Measurements from ENCODE around the gene APOBEC3F. TPM values are rescaled to one million over a fixed set of nuclear protein-coding genes. Genes with fewer than 3 reads are reported as not detected.
A peak's percentile ranks its signal among the peaks of the same experiment; 100 is the strongest.
"Not testable (repeated sequence)": the region's sequence is repeated elsewhere in the genome, so short reads cannot be mapped to it uniquely, and the experiment has no call there.

APOBEC3F gene
- total RNA-seq, 6 experiments from 2014 or later = 2.0 to 6.6 (median 4.5) TPM

DNA sequence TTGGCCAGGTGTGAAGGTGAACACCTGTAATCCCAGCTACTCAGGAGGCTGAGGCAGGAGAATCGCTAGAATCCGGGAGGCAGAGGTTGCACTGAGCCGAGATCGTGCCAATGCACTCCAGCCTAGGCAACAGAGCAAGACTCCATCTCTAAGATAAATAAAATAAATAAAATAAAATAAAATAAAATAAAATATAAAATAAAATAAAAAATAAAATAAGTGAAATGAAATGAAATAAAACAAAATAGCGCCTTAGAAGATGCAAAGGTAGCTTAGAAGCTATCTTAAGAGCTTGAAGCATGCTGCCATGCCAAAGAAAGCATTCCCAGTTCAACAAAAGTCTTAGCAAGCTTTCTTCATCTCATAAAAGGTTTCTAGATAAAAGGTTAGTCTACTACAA, 33.5 kb upstream of the APOBEC3F start:
- Histone ChIP-seq H3K4me1 (no peaks in the 10 kb centered on the region), H3K9me3 (no peaks in the 10 kb centered on the region), H3K4me3 (no peak overlapping the region), H3K27me3 (no peaks in the 10 kb centered on the region), H3K27ac (no peak overlapping the region), H3K36me3 (no peaks in the 10 kb centered on the region)
- TF ChIP-seq CTCF (IDR thresholded peaks at IDR 0.05) (no peak), POLR2A (IDR thresholded peaks at IDR 0.05) (no peak)
- intact Hi-C loops (cut with DNase I) = loop anchor here in 1 of 2 donors (5.0 kb wide), 1 partner anchor 115 kb away; no protein-coding TSS in a partner anchor
- no peak for DNase-seq
- WGBS (ENCODE audit: insufficient coverage, low coverage, low lambda C conversion rate, missing lambda C conversion rate) = 86% methylated on average over 4 of the region's 5 CpGs
- ATAC-seq = no peak

GRCh38 chr22:39008271-39008850, 32.3 kb upstream of the APOBEC3F start:
- DNase-seq, H3K4me1 ChIP-seq, H3K36me3 ChIP-seq, H3K27ac ChIP-seq, H3K4me3 ChIP-seq, H3K9me3 ChIP-seq, H3K27me3 ChIP-seq, ATAC-seq: not testable (repeated sequence)
- intact Hi-C loops (cut with DNase I) = loop anchor here in 1 of 2 donors (5.0 kb wide), 1 partner anchor 114 kb away; no protein-coding TSS in a partner anchor
- 85% methylated on average over 7 of the region's 8 CpGs for WGBS (ENCODE audit: insufficient coverage, low coverage, low lambda C conversion rate, missing lambda C conversion rate)

GRCh38 chr22:39010946-39011345, 29.7 kb upstream of the APOBEC3F start:
- Histone ChIP-seq H3K36me3 (no peaks in the 10 kb centered on the region), H3K27me3 (no peaks in the 10 kb centered on the region), H3K4me1 (no peaks in the 10 kb centered on the region), H3K27ac (no peak overlapping the region), H3K9me3 (no peaks in the 10 kb centered on the region), H3K4me3 (no peak overlapping the region)
- intact Hi-C loops (cut with DNase I) = no loop called here
- no peak for ATAC-seq
- DNase-seq = no peak
- 42% methylated on average over 9 of the region's 15 CpGs for WGBS (ENCODE audit: insufficient coverage, low coverage, low lambda C conversion rate, missing lambda C conversion rate)
- TF ChIP-seq POLR2A (IDR thresholded peaks at IDR 0.05) = no peak
- TF ChIP-seq CTCF (IDR thresholded peaks at IDR 0.05) = no peak

- Histone ChIP-seq H3K9me3 (no peaks in the 10 kb centered on the region), H3K27ac (peak overlapping the region in 1 of 3 donors; percentile 75), H3K4me3 (no peak overlapping the region), H3K4me1 (no peaks in the 10 kb centered on the region), H3K27me3 (no peaks in the 10 kb centered on the region), H3K36me3 (no peaks in the 10 kb centered on the region)
- 80% methylated on average over 24 of the region's 29 CpGs for WGBS (ENCODE audit: insufficient coverage, low coverage, low lambda C conversion rate, missing lambda C conversion rate)
- DNase-seq (no peak), ATAC-seq (no peak)
- intact Hi-C loops (cut with DNase I) = no loop called here
- TF ChIP-seq POLR2A (IDR thresholded peaks at IDR 0.05) (no peak), CTCF (IDR thresholded peaks at IDR 0.05) (no peak)
These were observed 27.8 kb upstream of the APOBEC3F start for GRCh38 chr22:39012533-39013511.

GRCh38 chr22:39013561-39013941, 27.1 kb upstream of the APOBEC3F start:
- peak in 2 of 4 donors; percentile 26 to 38 for ATAC-seq
- H3K36me3 ChIP-seq; H3K9me3 ChIP-seq; H3K27me3 ChIP-seq; intact Hi-C loops (cut with DNase I); H3K4me1 ChIP-seq; DNase-seq: not testable (repeated sequence)
- peak overlapping the region; percentile 53 to 75 (median 60) for H3K27ac ChIP-seq
- H3K4me3 ChIP-seq = peak overlapping the region; percentile 18 to 39 (median 20)
- WGBS (ENCODE audit: insufficient coverage, low coverage, low lambda C conversion rate, missing lambda C conversion rate) = 74% methylated on average over 6 of the region's 6 CpGs

Measured in right lobe of liver (tissue), 6 donors.